ENCODE results near the gene BCOR.

- no peak for TF ChIP-seq CREB1 (IDR thresholded peaks at IDR 0.05)
- no peak for TF ChIP-seq CREB1 (CRISPR knock-in tag; IDR thresholded peaks at IDR 0.05)
- no peak for TF ChIP-seq NR2C2 (CRISPR knock-in tag; IDR thresholded peaks at IDR 0.05; ENCODE audit: borderline replicate concordance)
- no peak for TF ChIP-seq SMARCE1 (IDR thresholded peaks at IDR 0.05; ENCODE audit: borderline replicate concordance)
- no peak; the same call in 1 of the 2 replicates for TF ChIP-seq TAF1 (CRISPR knock-in tag; IDR thresholded peaks at IDR 0.05)
- TF ChIP-seq KAT7 (CRISPR knock-in tag; IDR thresholded peaks at IDR 0.05; ENCODE audit: borderline replicate concordance) = no peak
- no peak for TF ChIP-seq CBX5 (CRISPR knock-in tag; IDR thresholded peaks at IDR 0.05; ENCODE audit: borderline replicate concordance)
- no peak for TF ChIP-seq POLR2A (IDR thresholded peaks at IDR 0.05; ENCODE audit: insufficient read depth in 1 of 2, low read depth in 2 of 2, low read length in 2 of 2)
- TF ChIP-seq MAFK (conservative IDR thresholded peaks at IDR 0.05 in 1 of 2, IDR thresholded peaks at IDR 0.05 in 1 of 2; ENCODE audit: low read length in 2 of 2) = no peak
- no peak for TF ChIP-seq CTCF (CRISPR knock-in tag; IDR thresholded peaks at IDR 0.05)
- no peak for TF ChIP-seq MXD4 (CRISPR knock-in tag; IDR thresholded peaks at IDR 0.05)
- TF ChIP-seq ZNF740 (CRISPR knock-in tag; IDR thresholded peaks at IDR 0.05) = no peak
- TF ChIP-seq MYNN (CRISPR knock-in tag; IDR thresholded peaks at IDR 0.05; ENCODE audit: low read depth) = no peak
- no peak for TF ChIP-seq FOSL1 (CRISPR knock-in tag; IDR thresholded peaks at IDR 0.05; ENCODE audit: borderline replicate concordance)
Measured at GRCh38 chrX:40096395-40097091, 1.2 kb downstream of the BCOR start.
